ENCODE results near the gene GALNT2.

GALNT2 gene

GRCh38 chr1:230052018-230052417 lies 15.0 kb upstream of the GALNT2 start:
- DNase-seq, result no peak

- DNase-seq, result no peak
Observed at GRCh38 chr1:230052665-230053064, 14.4 kb upstream of the GALNT2 start.

GRCh38 chr1:230054092-230054749 lies 12.8 kb upstream of the GALNT2 start:
- no peak for DNase-seq

- DNase-seq, result no peak
Observed at GRCh38 chr1:230056098-230056497, 10.9 kb upstream of the GALNT2 start.

GRCh38 chr1:230057100-230057499 lies 9.9 kb upstream of the GALNT2 start:
- no peak for DNase-seq

GRCh38 chr1:230057681-230058565 lies 9.1 kb upstream of the GALNT2 start:
- DNase-seq, result no peak

- DNase-seq, result no peak
Observed at GRCh38 chr1:230058626-230059025, 8.4 kb upstream of the GALNT2 start.

GRCh38 chr1:230061801-230062200 lies 5.2 kb upstream of the GALNT2 start:
- no peak for DNase-seq

- DNase-seq, result no peak
Observed at GRCh38 chr1:230062521-230062920, 4.5 kb upstream of the GALNT2 start.

GRCh38 chr1:230064283-230064682 lies 2.8 kb upstream of the GALNT2 start:
- DNase-seq, result no peak

- no peak for DNase-seq
Observed at GRCh38 chr1:230065161-230065560, 1.9 kb upstream of the GALNT2 start.

GRCh38 chr1:230065571-230065970 lies 1.5 kb upstream of the GALNT2 start:
- DNase-seq, result no peak

GRCh38 chr1:230066031-230066430 lies 1.0 kb upstream of the GALNT2 start:
- no peak for DNase-seq

GRCh38 chr1:230067419-230067870 lies 407 bp downstream of the GALNT2 start:
- DNase-seq, result peak in 1 of 2 experiments; percentile 39

- DNase-seq, result peak; percentile 37 to 45
Observed at GRCh38 chr1:230067871-230068620, 1.0 kb downstream of the GALNT2 start.

- no peak for DNase-seq
Observed at GRCh38 chr1:230068621-230068873, 1.5 kb downstream of the GALNT2 start.

GRCh38 chr1:230068952-230069684 lies 2.1 kb downstream of the GALNT2 start:
- DNase-seq, result no peak

- no peak for DNase-seq
Observed at GRCh38 chr1:230069796-230070195, 2.8 kb downstream of the GALNT2 start.

GRCh38 chr1:230070321-230071208 lies 3.5 kb downstream of the GALNT2 start:
- DNase-seq, result no peak

GRCh38 chr1:230071316-230071715 lies 4.3 kb downstream of the GALNT2 start:
- DNase-seq, result no peak

GRCh38 chr1:230072296-230072695 lies 5.3 kb downstream of the GALNT2 start:
- no peak for DNase-seq

- DNase-seq, result no peak
Observed at GRCh38 chr1:230072866-230073265, 5.8 kb downstream of the GALNT2 start.
